Measurements from ENCODE around the gene ZFHX3. TPM values are rescaled to one million over a fixed set of nuclear protein-coding genes. Genes with fewer than 3 reads are reported as not detected.

ZFHX3 gene
- total RNA-seq, 2 donors from 2014 or later: 57.7 to 70.1 TPM

GRCh38 chr16:73023752-73024570 lies 24.0 kb downstream of the ZFHX3 start:
- no peaks in the 10 kb centered on the region for H3K27me3 ChIP-seq (replicated peaks; ENCODE audit: insufficient read depth)
- H3K9me3 ChIP-seq: no peaks in the 10 kb centered on the region
- peak overlapping the region; percentile 37 to 63 for H3K27ac ChIP-seq
- no peaks in the 10 kb centered on the region for H3K36me3 ChIP-seq
- no peak for ATAC-seq (ENCODE audit: insufficient number of reproducible peaks, low FRiP score, low read depth)
- no peak overlapping the region for H3K4me3 ChIP-seq
- no peak for DNase-seq (ENCODE audit: low spot score)
- TF ChIP-seq, protein P1, sequence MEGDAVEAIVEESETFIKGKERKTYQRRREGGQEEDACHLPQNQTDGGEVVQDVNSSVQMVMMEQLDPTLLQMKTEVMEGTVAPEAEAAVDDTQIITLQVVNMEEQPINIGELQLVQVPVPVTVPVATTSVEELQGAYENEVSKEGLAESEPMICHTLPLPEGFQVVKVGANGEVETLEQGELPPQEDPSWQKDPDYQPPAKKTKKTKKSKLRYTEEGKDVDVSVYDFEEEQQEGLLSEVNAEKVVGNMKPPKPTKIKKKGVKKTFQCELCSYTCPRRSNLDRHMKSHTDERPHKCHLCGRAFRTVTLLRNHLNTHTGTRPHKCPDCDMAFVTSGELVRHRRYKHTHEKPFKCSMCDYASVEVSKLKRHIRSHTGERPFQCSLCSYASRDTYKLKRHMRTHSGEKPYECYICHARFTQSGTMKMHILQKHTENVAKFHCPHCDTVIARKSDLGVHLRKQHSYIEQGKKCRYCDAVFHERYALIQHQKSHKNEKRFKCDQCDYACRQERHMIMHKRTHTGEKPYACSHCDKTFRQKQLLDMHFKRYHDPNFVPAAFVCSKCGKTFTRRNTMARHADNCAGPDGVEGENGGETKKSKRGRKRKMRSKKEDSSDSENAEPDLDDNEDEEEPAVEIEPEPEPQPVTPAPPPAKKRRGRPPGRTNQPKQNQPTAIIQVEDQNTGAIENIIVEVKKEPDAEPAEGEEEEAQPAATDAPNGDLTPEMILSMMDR (IDR thresholded peaks at IDR 0.05): no peak
- H3K4me1 ChIP-seq (ENCODE audit: control insufficient read depth in 1 of 2, low read depth in 2 of 2): peaks cover 47 to 88% of the 10 kb centered on the region in 2 donors

DNA sequence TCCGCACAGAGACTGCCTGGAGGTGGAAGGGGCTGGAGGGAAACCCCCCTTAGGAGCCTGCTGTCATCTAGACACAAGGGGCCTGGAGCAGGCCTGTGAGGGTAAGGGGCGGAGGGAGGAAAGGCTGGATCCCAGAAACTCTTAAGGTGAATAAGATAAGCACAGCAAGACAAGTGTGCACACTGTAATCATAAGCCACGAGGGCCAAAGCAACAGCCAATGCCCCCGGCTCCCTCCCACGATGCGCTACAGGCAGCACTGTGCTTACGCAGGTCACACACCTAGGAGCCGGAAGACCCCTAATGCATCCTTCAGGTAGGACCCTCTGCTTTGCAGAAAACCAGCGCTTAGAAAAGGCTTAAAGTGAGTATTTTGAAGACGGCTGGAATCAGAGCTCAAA lies 24.6 kb downstream of the ZFHX3 start:
- Histone ChIP-seq H3K4me1 (ENCODE audit: control insufficient read depth in 1 of 2, low read depth in 2 of 2) (peaks cover 53 to 90% of the 10 kb centered on the region in 2 donors), H3K27ac (no peak overlapping the region), H3K27me3 (replicated peaks; ENCODE audit: insufficient read depth) (no peaks in the 10 kb centered on the region), H3K9me3 (no peaks in the 10 kb centered on the region), H3K36me3 (no peaks in the 10 kb centered on the region), H3K4me3 (no peak overlapping the region)
- TF ChIP-seq, protein P1 (IDR thresholded peaks at IDR 0.05): no peak
- DNase-seq (ENCODE audit: low spot score): no peak
- no peak for ATAC-seq (ENCODE audit: insufficient number of reproducible peaks, low FRiP score, low read depth)

DNA sequence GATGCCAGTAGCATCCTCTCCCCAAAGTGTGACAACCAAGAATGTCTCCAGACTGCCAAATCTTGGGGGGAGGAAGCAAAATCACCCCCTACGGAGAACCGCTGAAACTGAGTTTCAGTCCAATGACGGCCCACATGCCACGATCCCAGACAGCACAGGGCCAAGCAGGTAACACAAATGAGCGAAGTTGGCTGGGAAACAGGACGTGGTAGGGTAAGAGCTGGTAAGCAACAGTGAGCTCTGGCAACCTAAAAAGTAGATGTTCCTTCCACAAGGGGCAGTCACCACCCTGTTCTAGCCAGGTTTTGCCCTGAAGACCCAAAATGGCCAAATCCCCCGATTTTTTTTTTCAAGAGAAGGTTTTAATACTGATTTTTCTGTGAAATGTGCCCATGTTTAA lies 25.4 kb downstream of the ZFHX3 start:
- ATAC-seq (ENCODE audit: insufficient number of reproducible peaks, low FRiP score, low read depth) (no peak), DNase-seq (ENCODE audit: low spot score) (no peak)
- Histone ChIP-seq H3K9me3 (no peaks in the 10 kb centered on the region), H3K27me3 (replicated peaks; ENCODE audit: insufficient read depth) (no peaks in the 10 kb centered on the region), H3K27ac (peak overlapping the region in 1 of 2 donors; percentile 62), H3K4me1 (ENCODE audit: control insufficient read depth in 1 of 2, low read depth in 2 of 2) (peaks cover 50 to 90% of the 10 kb centered on the region in 2 donors), H3K4me3 (no peak overlapping the region), H3K36me3 (no peaks in the 10 kb centered on the region)
- TF ChIP-seq, protein P1 (IDR thresholded peaks at IDR 0.05): no peak

GRCh38 chr16:73021866-73022495 lies 25.9 kb downstream of the ZFHX3 start:
- H3K9me3 ChIP-seq: no peaks in the 10 kb centered on the region
- peaks cover 50 to 90% of the 10 kb centered on the region in 2 donors for H3K4me1 ChIP-seq (ENCODE audit: control insufficient read depth in 1 of 2, low read depth in 2 of 2)
- H3K36me3 ChIP-seq: no peaks in the 10 kb centered on the region
- ATAC-seq (ENCODE audit: insufficient number of reproducible peaks, low FRiP score, low read depth): no peak
- TF ChIP-seq, protein P1 (IDR thresholded peaks at IDR 0.05): no peak
- H3K27me3 ChIP-seq (replicated peaks; ENCODE audit: insufficient read depth): no peaks in the 10 kb centered on the region
- H3K27ac ChIP-seq: peak overlapping the region; percentile 3 to 62
- no peak overlapping the region for H3K4me3 ChIP-seq
- no peak for DNase-seq (ENCODE audit: low spot score)

- H3K4me3 ChIP-seq: peak overlapping the region; percentile 28
- no peaks in the 10 kb centered on the region for H3K9me3 ChIP-seq
- DNase-seq (ENCODE audit: low spot score) (peak; percentile 65), ATAC-seq (ENCODE audit: insufficient number of reproducible peaks, low FRiP score, low read depth) (peak; percentile 6)
- TF ChIP-seq, protein P1 (IDR thresholded peaks at IDR 0.05): no peak
- H3K4me1 ChIP-seq (ENCODE audit: control insufficient read depth in 1 of 2, low read depth in 2 of 2): peaks cover 56 to 90% of the 10 kb centered on the region in 2 donors
- H3K27me3 ChIP-seq (replicated peaks; ENCODE audit: insufficient read depth): no peaks in the 10 kb centered on the region
- no peaks in the 10 kb centered on the region for H3K36me3 ChIP-seq
- H3K27ac ChIP-seq: peak overlapping the region; percentile 54 to 62
Measured at GRCh38 chr16:73020409-73020884, 27.5 kb downstream of the ZFHX3 start.
